ENCODE measurements around the gene RHOT2. TPM values are rescaled to one million over a fixed set of nuclear protein-coding genes. Genes with fewer than 3 reads are reported as not detected.

The RHOT2 gene
- total RNA-seq, 1 experiment from 2014 or later, result 143 TPM

DNA sequence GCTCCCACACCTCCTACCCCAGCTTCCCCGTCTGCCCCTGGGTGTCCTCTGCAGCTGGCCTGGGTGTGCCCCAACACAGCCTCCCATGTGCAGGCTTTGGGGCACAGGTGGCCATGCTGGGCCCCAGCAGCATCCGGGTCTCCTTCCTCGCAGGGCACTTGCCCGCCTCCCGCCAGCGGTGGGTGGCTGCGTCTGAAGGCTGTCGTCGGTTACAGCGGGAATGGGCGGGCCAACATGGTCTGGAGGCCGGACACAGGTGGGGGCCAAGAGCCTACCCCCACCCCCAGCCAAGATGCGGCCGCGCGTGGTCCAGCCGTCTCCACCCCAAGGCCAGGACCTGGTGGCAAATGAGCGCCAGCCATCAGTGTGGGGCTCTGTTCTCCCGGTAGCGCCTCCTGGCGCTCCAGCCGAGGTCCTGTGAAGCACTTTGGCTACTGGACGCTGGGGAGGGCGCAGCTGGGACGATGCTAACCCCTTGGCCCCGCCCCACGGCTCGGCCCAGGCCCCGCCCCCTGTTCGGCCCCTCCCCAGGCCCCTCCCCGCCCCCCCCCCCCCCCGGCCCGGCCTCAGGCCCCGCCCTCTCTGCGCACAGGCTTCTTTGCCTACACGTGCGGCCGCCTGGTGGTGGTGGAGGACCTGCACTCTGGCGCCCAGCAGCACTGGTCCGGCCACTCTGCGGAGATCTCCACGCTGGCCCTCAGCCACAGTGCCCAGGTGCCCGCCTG lies 7.3 kb upstream of the RHOT2 start:
- TF ChIP-seq EZH2 (IDR thresholded peaks at IDR 0.05; ENCODE audit: low read depth), result no peak
- TF ChIP-seq, protein P1, sequence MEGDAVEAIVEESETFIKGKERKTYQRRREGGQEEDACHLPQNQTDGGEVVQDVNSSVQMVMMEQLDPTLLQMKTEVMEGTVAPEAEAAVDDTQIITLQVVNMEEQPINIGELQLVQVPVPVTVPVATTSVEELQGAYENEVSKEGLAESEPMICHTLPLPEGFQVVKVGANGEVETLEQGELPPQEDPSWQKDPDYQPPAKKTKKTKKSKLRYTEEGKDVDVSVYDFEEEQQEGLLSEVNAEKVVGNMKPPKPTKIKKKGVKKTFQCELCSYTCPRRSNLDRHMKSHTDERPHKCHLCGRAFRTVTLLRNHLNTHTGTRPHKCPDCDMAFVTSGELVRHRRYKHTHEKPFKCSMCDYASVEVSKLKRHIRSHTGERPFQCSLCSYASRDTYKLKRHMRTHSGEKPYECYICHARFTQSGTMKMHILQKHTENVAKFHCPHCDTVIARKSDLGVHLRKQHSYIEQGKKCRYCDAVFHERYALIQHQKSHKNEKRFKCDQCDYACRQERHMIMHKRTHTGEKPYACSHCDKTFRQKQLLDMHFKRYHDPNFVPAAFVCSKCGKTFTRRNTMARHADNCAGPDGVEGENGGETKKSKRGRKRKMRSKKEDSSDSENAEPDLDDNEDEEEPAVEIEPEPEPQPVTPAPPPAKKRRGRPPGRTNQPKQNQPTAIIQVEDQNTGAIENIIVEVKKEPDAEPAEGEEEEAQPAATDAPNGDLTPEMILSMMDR (conservative IDR thresholded peaks at IDR 0.05), result peak; percentile 52; the same call in 1 of the 2 replicates
- H3K9me3 ChIP-seq (ENCODE audit: insufficient read depth, low read depth), result no peaks in the 10 kb centered on the region
- peaks cover 7% of the 10 kb centered on the region; the same call in 1 of the 2 replicates for H3K4me1 ChIP-seq (replicated peaks; ENCODE audit: insufficient read depth)
- no peaks in the 10 kb centered on the region for H3K36me3 ChIP-seq (ENCODE audit: low read depth)
- no peak overlapping the region for H3K4me3 ChIP-seq
- H3K79me2 ChIP-seq (ENCODE audit: low read depth), result no peaks in the 10 kb centered on the region
- peaks cover 7% of the 10 kb centered on the region for H3F3A ChIP-seq (ENCODE audit: insufficient read depth, low read depth)
- DNase-seq, result peak; percentile 70 to 87
- CTCF ChIA-PET, result interaction anchor here (0.6 to 0.9 kb wide), 2 partner anchors 15 to 52 kb away, joined by 3 to 4 read pairs; partner anchors contain the start of gene RHBDL1
- 0 out of 2 replicates have a peak, but pooled peaks cover 4% of the 10 kb centered on the region for H4K20me1 ChIP-seq (ENCODE audit: insufficient read depth)
- H3K9me2 ChIP-seq (ENCODE audit: insufficient read depth), result no peaks in the 10 kb centered on the region
- no peak overlapping the region for H3K27ac ChIP-seq
- POLR2A ChIA-PET (ENCODE audit: unreplicated experiment), result interaction anchor here (0.5 to 0.8 kb wide), 4 partner anchors 13 to 100 kb away, joined by 3 to 4 read pairs (median 4); partner anchors contain the start of gene MSLN
- BruUV-seq (replicated peaks), result no TSS peak
- no peak overlapping the region for H2AFZ ChIP-seq
- no peaks in the 10 kb centered on the region for H3K27me3 ChIP-seq (ENCODE audit: insufficient read depth, low read depth)
- peak overlapping the region; percentile 33; the same call in 1 of the 2 replicates for H3K4me2 ChIP-seq
- intact Hi-C loops (cut with micrococcal nuclease; ENCODE audit: unreplicated experiment), result no loop called here

DNA sequence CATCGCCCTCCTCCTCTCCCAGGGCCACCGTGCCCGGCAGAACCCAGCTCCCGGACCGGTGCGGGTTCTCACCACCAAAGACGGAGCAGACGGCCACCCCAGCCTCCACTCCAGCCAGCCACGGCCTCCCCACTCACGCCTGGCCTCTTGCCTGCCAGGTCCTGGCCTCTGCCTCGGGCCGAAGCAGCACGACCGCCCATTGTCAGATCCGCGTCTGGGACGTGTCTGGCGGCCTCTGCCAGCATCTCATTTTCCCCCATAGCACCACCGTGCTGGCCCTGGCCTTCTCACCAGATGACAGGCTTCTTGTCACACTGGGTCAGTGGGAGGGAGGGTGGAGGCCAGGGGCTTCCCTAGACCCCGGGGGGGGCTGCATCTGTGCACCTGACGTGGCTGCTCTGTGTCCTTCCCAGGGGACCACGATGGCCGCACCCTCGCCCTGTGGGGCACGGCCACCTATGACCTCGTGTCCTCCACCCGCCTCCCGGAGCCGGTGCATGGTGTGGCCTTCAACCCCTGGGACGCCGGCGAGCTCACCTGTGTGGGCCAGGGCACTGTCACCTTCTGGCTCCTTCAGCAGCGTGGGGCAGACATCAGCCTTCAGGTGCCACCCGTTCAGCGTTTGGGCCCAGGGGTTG lies 6.6 kb upstream of the RHOT2 start:
- no peak overlapping the region for H2AFZ ChIP-seq
- H3F3A ChIP-seq (ENCODE audit: insufficient read depth, low read depth), result peaks cover 7% of the 10 kb centered on the region
- no peaks in the 10 kb centered on the region for H3K9me2 ChIP-seq (ENCODE audit: insufficient read depth)
- H3K36me3 ChIP-seq (ENCODE audit: low read depth), result no peaks in the 10 kb centered on the region
- ChIA-PET POLR2A (ENCODE audit: unreplicated experiment) (interaction anchor here (0.8 kb wide), 1 partner anchor 61 kb away, joined by 3 read pairs; no protein-coding TSS in a partner anchor), CTCF (interaction anchor here (0.6 to 0.9 kb wide), 2 partner anchors 15 to 51 kb away, joined by 3 to 4 read pairs; partner anchors contain the start of gene RHBDL1)
- no peaks in the 10 kb centered on the region for H3K9me3 ChIP-seq (ENCODE audit: insufficient read depth, low read depth)
- peaks cover 7% of the 10 kb centered on the region; the same call in 1 of the 2 replicates for H3K4me1 ChIP-seq (replicated peaks; ENCODE audit: insufficient read depth)
- H3K27me3 ChIP-seq (ENCODE audit: insufficient read depth, low read depth), result no peaks in the 10 kb centered on the region
- intact Hi-C loops (cut with micrococcal nuclease; ENCODE audit: unreplicated experiment), result no loop called here
- BruUV-seq (replicated peaks), result no TSS peak
- H3K79me2 ChIP-seq (ENCODE audit: low read depth), result no peaks in the 10 kb centered on the region
- H4K20me1 ChIP-seq (ENCODE audit: insufficient read depth), result 0 out of 2 replicates have a peak, but pooled peaks cover 4% of the 10 kb centered on the region
- no peak for TF ChIP-seq EZH2 (IDR thresholded peaks at IDR 0.05; ENCODE audit: low read depth)
- TF ChIP-seq, protein P1 (conservative IDR thresholded peaks at IDR 0.05), result no peak; the same call in 1 of the 2 replicates
- no peak for DNase-seq
- no peak overlapping the region for H3K27ac ChIP-seq
- H3K4me3 ChIP-seq, result no peak overlapping the region
- H3K4me2 ChIP-seq, result peak overlapping the region; percentile 33; the same call in 1 of the 2 replicates

DNA sequence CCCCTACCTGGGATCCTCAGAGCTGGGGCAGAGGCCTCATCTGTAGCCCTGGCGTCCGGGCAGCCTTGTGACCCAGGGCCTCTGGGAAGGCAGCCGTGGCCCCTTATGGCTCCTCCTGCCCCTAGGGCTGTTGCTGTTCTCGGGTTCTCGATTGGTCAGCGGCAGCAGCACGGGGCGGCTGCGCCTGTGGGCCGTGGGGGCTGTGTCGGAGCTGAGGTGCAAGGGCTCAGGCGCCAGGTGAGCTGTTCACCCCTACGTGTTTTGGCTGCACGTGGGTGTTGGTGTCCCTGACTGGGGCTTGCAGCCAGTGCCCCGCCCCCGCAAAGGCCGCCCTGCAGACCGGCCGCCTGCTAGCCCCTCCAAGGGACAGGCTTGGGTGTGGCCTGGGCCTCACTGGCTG lies 5.8 kb upstream of the RHOT2 start:
- ChIA-PET POLR2A (ENCODE audit: unreplicated experiment) (no interaction called here), CTCF (no interaction called here)
- BruUV-seq (replicated peaks), result no TSS peak
- Histone ChIP-seq H3K79me2 (ENCODE audit: low read depth) (no peaks in the 10 kb centered on the region), H3K27me3 (ENCODE audit: insufficient read depth, low read depth) (no peaks in the 10 kb centered on the region), H3K4me3 (no peak overlapping the region), H3K9me3 (ENCODE audit: insufficient read depth, low read depth) (no peaks in the 10 kb centered on the region), H3K27ac (no peak overlapping the region), H3K4me2 (no peak overlapping the region), H3F3A (ENCODE audit: insufficient read depth, low read depth) (peaks cover 11% of the 10 kb centered on the region), H3K9me2 (ENCODE audit: insufficient read depth) (no peaks in the 10 kb centered on the region), H2AFZ (no peak overlapping the region), H3K4me1 (replicated peaks; ENCODE audit: insufficient read depth) (peaks cover 7% of the 10 kb centered on the region; the same call in 1 of the 2 replicates), H3K36me3 (ENCODE audit: low read depth) (no peaks in the 10 kb centered on the region), H4K20me1 (ENCODE audit: insufficient read depth) (0 out of 2 replicates have a peak, but pooled peaks cover 4% of the 10 kb centered on the region)
- intact Hi-C loops (cut with micrococcal nuclease; ENCODE audit: unreplicated experiment), result no loop called here
- no peak for TF ChIP-seq EZH2 (IDR thresholded peaks at IDR 0.05; ENCODE audit: low read depth)
- TF ChIP-seq, protein P1 (conservative IDR thresholded peaks at IDR 0.05), result no peak
- no peak for DNase-seq

Measured in PC-9 (cell line).